ENCODE results near the gene GRAMD2B. TPM values are rescaled to one million over a fixed set of nuclear protein-coding genes. Genes with fewer than 3 reads are reported as not detected.

GRAMD2B gene
- total RNA-seq, 1 experiment from 2014 or later: 7.2 TPM

- RAD21 ChIA-PET (ENCODE audit: low non-redundant PET in 1 of 2, low total read pairs in 2 of 2, uncharacterized antibody in 2 of 2, unreplicated experiment in 2 of 2): no interaction called here
- CTCF ChIA-PET: interaction anchor here (1.2 kb wide), 1 partner anchor 8 kb away, joined by 4 read pairs; no protein-coding TSS in a partner anchor
- H3K27ac ChIP-seq (ENCODE audit: low read depth, low read length): no peak overlapping the region
- ATAC-seq: no peak
- H4K20me1 ChIP-seq (ENCODE audit: insufficient read depth): no peaks in the 10 kb centered on the region
- H2AFZ ChIP-seq (ENCODE audit: low read depth, low read length, poor library complexity, severe bottlenecking): no peak overlapping the region
- POLR2A ChIA-PET: no interaction called here
- H3K27me3 ChIP-seq (ENCODE audit: insufficient read depth, low read length): no peaks in the 10 kb centered on the region
- H3K9me2 ChIP-seq (ENCODE audit: insufficient read depth): no peaks in the 10 kb centered on the region
- H3K9ac ChIP-seq (ENCODE audit: low read length): no peak overlapping the region
- no peaks in the 10 kb centered on the region for H3K79me2 ChIP-seq (ENCODE audit: insufficient read depth, low read length)
- no peaks in the 10 kb centered on the region for H3K9me3 ChIP-seq (ENCODE audit: control insufficient read depth in 1 of 2, insufficient read depth in 1 of 2, low read depth in 1 of 2, low read length in 2 of 2)
- no TSS peak for BruUV-seq (replicated peaks)
- intact Hi-C loops (cut with micrococcal nuclease): no loop called here
- no peak for TF ChIP-seq CTCF (IDR thresholded peaks at IDR 0.05 in 2 of 3, conservative IDR thresholded peaks at IDR 0.05 in 1 of 3; ENCODE audit: borderline replicate concordance in 1 of 3, insufficient read depth in 1 of 3, low read depth in 2 of 3, low read length in 2 of 3)
- no peak for TF ChIP-seq ZFX (IDR thresholded peaks at IDR 0.05)
- H3K4me3 ChIP-seq (replicated peaks in 1 of 2; ENCODE audit: low read depth in 1 of 2, low read length in 2 of 2): no peak overlapping the region
- DNase-seq (ENCODE audit: low read depth, low spot score): no peak
- H3K4me1 ChIP-seq (ENCODE audit: control insufficient read depth in 1 of 2, insufficient read depth in 2 of 2, low read length in 2 of 2): peaks cover 0 to 7% of the 10 kb centered on the region in 2 experiments; a peak in 2 of 4 replicates
- H3K36me3 ChIP-seq (ENCODE audit: control insufficient read depth in 1 of 2, insufficient read depth in 2 of 2, low read length in 2 of 2): no peaks in the 10 kb centered on the region
- no peak overlapping the region for H3K4me2 ChIP-seq (ENCODE audit: low read length)
Observed at GRCh38 chr5:126527158-126527557, 103.9 kb downstream of the GRAMD2B start.

- TF ChIP-seq ZBTB33 (IDR thresholded peaks at IDR 0.05; ENCODE audit: extremely low read depth, insufficient replicate concordance, low read length): no peak
- TF ChIP-seq EZH2 (IDR thresholded peaks at IDR 0.05): no peak
- no peak for TF ChIP-seq FOSL1 (IDR thresholded peaks at IDR 0.05; ENCODE audit: low read depth)
- TF ChIP-seq JUND (IDR thresholded peaks at IDR 0.05): no peak
- no peak for TF ChIP-seq EZH2phosphoT487 (IDR thresholded peaks at IDR 0.05; ENCODE audit: borderline replicate concordance)
- RAD21 ChIA-PET (ENCODE audit: low non-redundant PET in 1 of 2, low total read pairs in 2 of 2, uncharacterized antibody in 2 of 2, unreplicated experiment in 2 of 2): no interaction called here
- Histone ChIP-seq H3K9me3 (ENCODE audit: control insufficient read depth in 1 of 2, insufficient read depth in 1 of 2, low read depth in 1 of 2, low read length in 2 of 2) (no peaks in the 10 kb centered on the region), H3K4me2 (ENCODE audit: low read length) (no peak overlapping the region), H3K4me1 (ENCODE audit: control insufficient read depth in 1 of 2, insufficient read depth in 2 of 2, low read length in 2 of 2) (peaks cover 0 to 7% of the 10 kb centered on the region in 2 experiments; a peak in 2 of 4 replicates), H3K36me3 (ENCODE audit: control insufficient read depth in 1 of 2, insufficient read depth in 2 of 2, low read length in 2 of 2) (no peaks in the 10 kb centered on the region), H3K9ac (ENCODE audit: low read length) (no peak overlapping the region), H3K27me3 (ENCODE audit: insufficient read depth, low read length) (no peaks in the 10 kb centered on the region), H3K27ac (ENCODE audit: low read depth, low read length) (no peak overlapping the region), H3K4me3 (replicated peaks in 1 of 2; ENCODE audit: low read depth in 1 of 2, low read length in 2 of 2) (no peak overlapping the region), H3K79me2 (ENCODE audit: insufficient read depth, low read length) (no peaks in the 10 kb centered on the region), H2AFZ (ENCODE audit: low read depth, low read length, poor library complexity, severe bottlenecking) (peak overlapping the region; percentile 45), H4K20me1 (ENCODE audit: insufficient read depth) (no peaks in the 10 kb centered on the region), H3K9me2 (ENCODE audit: insufficient read depth) (no peaks in the 10 kb centered on the region)
- DNase-seq (ENCODE audit: low read depth, low spot score): no peak
- CTCF ChIA-PET: interaction anchor here (1.2 kb wide), 1 partner anchor 9 kb away, joined by 4 read pairs; no protein-coding TSS in a partner anchor
- intact Hi-C loops (cut with micrococcal nuclease): no loop called here
- no TSS peak for BruUV-seq (replicated peaks)
- POLR2A ChIA-PET: no interaction called here
- ATAC-seq: no peak
Observed at GRCh38 chr5:126527892-126528291, 104.7 kb downstream of the GRAMD2B start.
